Measurements from ENCODE around the gene MYO7A. TPM values are rescaled to one million over a fixed set of nuclear protein-coding genes. Genes with fewer than 3 reads are reported as not detected.

Gene MYO7A
- total RNA-seq, 2 experiments from 2014 or later = not detected

DNA sequence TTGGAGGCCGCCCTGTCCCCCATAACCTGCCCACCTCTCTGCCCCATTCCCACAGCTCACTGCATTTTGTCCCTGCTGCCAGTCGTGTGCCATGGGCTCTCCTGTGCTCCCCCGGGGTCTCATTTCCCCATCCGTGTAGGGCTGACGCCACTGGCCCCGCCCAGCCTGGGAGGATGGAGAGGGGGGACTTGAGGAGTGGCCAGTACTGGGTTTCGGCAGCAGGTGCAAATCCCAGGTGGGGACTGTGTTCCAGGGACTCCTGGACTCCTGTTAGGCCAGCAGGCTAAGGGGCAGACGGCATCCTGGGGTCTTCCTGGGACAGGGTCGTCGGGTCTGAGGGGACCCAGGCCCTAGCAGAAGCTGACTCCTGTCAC is 1.2 kb upstream of the MYO7A start:
- no peak for DNase-seq
- intact Hi-C loops (cut with micrococcal nuclease) = loop anchor here (1.0 to 5.0 kb wide), 5 partner anchors 61 to 492 kb away; partner anchors contain the start of gene PAK1
- CTCF ChIA-PET = interaction anchor here (0.6 to 5.4 kb wide), 40 partner anchors 8 to 467 kb away, joined by 3 to 87 read pairs (median 3); no protein-coding TSS in a partner anchor
- no peak overlapping the region for H3K4me3 Mint-ChIP-seq
- H3K36me3 Mint-ChIP-seq (ENCODE audit: low read depth) = no peaks in the 10 kb centered on the region
- no peaks in the 10 kb centered on the region for H3K9me3 Mint-ChIP-seq
- no peaks in the 10 kb centered on the region for H3K27me3 Mint-ChIP-seq (ENCODE audit: low read depth)
- no peak overlapping the region for H3K27ac Mint-ChIP-seq
- peaks cover 6% of the 10 kb centered on the region for H3K4me1 Mint-ChIP-seq (ENCODE audit: low read depth)

DNA sequence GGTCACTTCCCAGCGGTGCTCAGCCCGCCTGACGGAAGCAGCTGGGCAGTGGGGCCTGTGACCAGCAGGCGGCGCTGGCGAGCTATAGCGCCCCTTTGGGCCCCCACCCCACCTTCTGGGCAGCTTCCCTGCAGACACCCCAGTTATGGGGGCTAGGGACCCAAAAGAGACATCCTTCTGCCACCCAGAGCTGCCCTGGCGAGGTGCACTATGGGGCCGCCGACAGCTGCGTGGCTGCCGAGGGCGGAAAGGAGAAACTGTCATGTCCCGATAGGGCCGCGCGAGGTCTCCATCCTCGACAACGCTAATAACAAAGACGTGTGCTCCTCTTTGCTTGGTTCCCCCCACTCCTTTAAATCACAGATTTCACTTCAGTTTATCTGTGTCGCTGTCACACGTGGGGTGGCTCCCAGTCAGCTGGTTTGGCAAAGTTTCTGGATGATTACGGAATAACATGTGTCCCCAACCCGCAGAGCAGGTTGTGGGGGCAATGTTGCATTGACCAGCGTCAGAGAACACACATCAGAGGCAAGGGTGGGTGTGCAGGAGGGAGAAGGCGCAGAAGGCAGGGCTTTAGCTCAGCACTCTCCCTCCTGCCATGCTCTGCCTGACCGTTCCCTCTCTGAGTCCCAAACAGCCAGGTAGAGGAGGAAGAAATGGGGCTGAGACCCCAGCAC is 673 bp upstream of the MYO7A start:
- Mint-ChIP-seq H3K27ac (no peak overlapping the region), H3K4me3 (peak overlapping the region; percentile 59), H3K4me1 (ENCODE audit: low read depth) (peaks cover 6% of the 10 kb centered on the region), H3K9me3 (no peaks in the 10 kb centered on the region), H3K36me3 (ENCODE audit: low read depth) (no peaks in the 10 kb centered on the region), H3K27me3 (ENCODE audit: low read depth) (no peaks in the 10 kb centered on the region)
- CTCF ChIA-PET = interaction anchor here (0.6 to 5.4 kb wide), 41 partner anchors 9 to 982 kb away, joined by 3 to 87 read pairs (median 3); no protein-coding TSS in a partner anchor
- intact Hi-C loops (cut with micrococcal nuclease) = loop anchor here (1.0 to 5.0 kb wide), 5 partner anchors 61 to 492 kb away; partner anchors contain the start of gene PAK1
- DNase-seq = peak; percentile 64

GRCh38 chr11:77129069-77129841 is 1.2 kb downstream of the MYO7A start:
- H3K27me3 Mint-ChIP-seq (ENCODE audit: low read depth) = no peaks in the 10 kb centered on the region
- no peaks in the 10 kb centered on the region for H3K9me3 Mint-ChIP-seq
- H3K27ac Mint-ChIP-seq = no peak overlapping the region
- intact Hi-C loops (cut with micrococcal nuclease) = loop anchor here (5.0 kb wide), 1 partner anchor 343 kb away; the partner anchor contains the start of gene PAK1
- no peaks in the 10 kb centered on the region for H3K36me3 Mint-ChIP-seq (ENCODE audit: low read depth)
- peaks cover 6% of the 10 kb centered on the region for H3K4me1 Mint-ChIP-seq (ENCODE audit: low read depth)
- CTCF ChIA-PET = interaction anchor here (3.6 to 5.4 kb wide), 2 partner anchors 57 to 419 kb away, joined by 26 to 87 read pairs; no protein-coding TSS in a partner anchor
- H3K4me3 Mint-ChIP-seq = no peak overlapping the region
- no peak for DNase-seq

GRCh38 chr11:77129842-77130756 is 2.1 kb downstream of the MYO7A start:
- H3K4me3 Mint-ChIP-seq = no peak overlapping the region
- no peak for DNase-seq
- no peaks in the 10 kb centered on the region for H3K27me3 Mint-ChIP-seq (ENCODE audit: low read depth)
- intact Hi-C loops (cut with micrococcal nuclease) = loop anchor here (5.0 kb wide), 1 partner anchor 342 kb away; the partner anchor contains the start of gene PAK1
- H3K9me3 Mint-ChIP-seq = no peaks in the 10 kb centered on the region
- H3K4me1 Mint-ChIP-seq (ENCODE audit: low read depth) = peaks cover 6% of the 10 kb centered on the region
- no peak overlapping the region for H3K27ac Mint-ChIP-seq
- H3K36me3 Mint-ChIP-seq (ENCODE audit: low read depth) = no peaks in the 10 kb centered on the region
- CTCF ChIA-PET = interaction anchor here (3.6 to 5.4 kb wide), 2 partner anchors 56 to 418 kb away, joined by 26 to 87 read pairs; no protein-coding TSS in a partner anchor

DNA sequence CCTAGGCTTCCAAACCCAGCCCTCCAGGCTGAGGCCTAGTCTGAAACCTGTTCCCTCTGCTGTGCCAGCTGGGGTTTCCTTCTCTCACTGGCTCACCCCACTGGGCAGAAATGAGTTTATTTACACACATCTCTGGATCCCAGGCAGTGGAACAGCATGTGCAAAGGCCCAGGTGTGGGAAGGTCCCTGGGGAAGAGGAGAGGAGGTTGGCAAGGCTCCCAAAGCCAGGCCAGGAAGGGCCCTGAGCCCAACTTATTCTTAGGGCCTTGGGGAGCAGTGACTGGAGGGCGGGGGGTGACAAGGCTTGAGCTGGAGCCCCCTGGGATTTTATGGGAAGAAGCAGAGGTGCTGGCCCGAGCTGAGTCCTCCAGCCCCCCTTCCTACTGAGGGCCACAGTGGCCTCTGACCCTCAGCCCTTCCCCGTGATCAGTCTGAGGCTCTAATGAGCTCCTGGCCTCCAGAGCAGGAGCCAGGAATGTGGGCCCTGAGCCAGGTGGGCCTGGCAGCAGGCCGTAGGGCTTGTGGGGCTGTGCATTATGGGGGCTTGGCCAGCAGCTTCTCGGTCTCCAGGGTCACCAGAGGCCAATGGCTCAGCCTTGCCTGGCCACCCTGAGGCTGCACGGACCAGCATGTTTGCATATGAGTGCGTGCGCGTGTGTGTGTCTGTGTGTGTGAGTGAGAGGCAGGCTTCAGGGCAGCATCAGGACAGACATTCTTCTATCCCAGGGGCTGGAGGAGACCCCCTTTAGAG is 2.9 kb downstream of the MYO7A start:
- no peak for DNase-seq
- intact Hi-C loops (cut with micrococcal nuclease) = no loop called here
- CTCF ChIA-PET = interaction anchor here (0.5 to 5.4 kb wide), 3 partner anchors 56 to 415 kb away, joined by 3 to 87 read pairs (median 3); no protein-coding TSS in a partner anchor
- Mint-ChIP-seq H3K9me3 (no peaks in the 10 kb centered on the region), H3K4me1 (ENCODE audit: low read depth) (peaks cover 6% of the 10 kb centered on the region), H3K27me3 (ENCODE audit: low read depth) (no peaks in the 10 kb centered on the region), H3K27ac (no peak overlapping the region), H3K4me3 (no peak overlapping the region), H3K36me3 (ENCODE audit: low read depth) (no peaks in the 10 kb centered on the region)

- Mint-ChIP-seq H3K4me3 (no peak overlapping the region), H3K27me3 (ENCODE audit: low read depth) (no peaks in the 10 kb centered on the region), H3K9me3 (no peaks in the 10 kb centered on the region), H3K4me1 (ENCODE audit: low read depth) (peaks cover 6% of the 10 kb centered on the region), H3K27ac (no peak overlapping the region), H3K36me3 (ENCODE audit: low read depth) (no peaks in the 10 kb centered on the region)
- intact Hi-C loops (cut with micrococcal nuclease) = no loop called here
- CTCF ChIA-PET = interaction anchor here (5.4 kb wide), 1 partner anchor 55 kb away, joined by 87 read pairs; no protein-coding TSS in a partner anchor
- no peak for DNase-seq
Observed at GRCh38 chr11:77131560-77131959, 3.5 kb downstream of the MYO7A start.

DNA sequence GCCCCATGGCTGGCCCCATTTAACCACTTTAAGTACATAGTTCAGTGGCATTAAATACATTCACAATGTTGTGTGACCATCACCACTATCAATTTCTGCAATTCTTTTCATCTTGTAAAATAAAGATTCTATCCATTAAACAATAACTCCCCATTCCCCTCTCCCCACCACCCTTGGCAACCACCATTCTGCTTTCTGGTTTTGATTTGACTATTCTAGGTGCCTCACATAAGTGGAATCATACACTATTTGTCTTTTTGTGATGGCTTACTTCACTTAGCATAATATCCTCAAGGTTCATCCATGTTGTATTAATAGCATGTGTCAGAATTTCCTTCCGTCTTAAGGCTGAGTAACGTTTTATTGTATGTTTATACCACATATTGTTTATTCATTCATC is 7.0 kb downstream of the MYO7A start:
- Mint-ChIP-seq H3K27ac (no peak overlapping the region), H3K27me3 (ENCODE audit: low read depth) (peaks cover 17% of the 10 kb centered on the region), H3K4me1 (ENCODE audit: low read depth) (no peaks in the 10 kb centered on the region), H3K4me3 (no peak overlapping the region), H3K36me3 (ENCODE audit: low read depth) (no peaks in the 10 kb centered on the region), H3K9me3 (no peaks in the 10 kb centered on the region)
- intact Hi-C loops (cut with micrococcal nuclease) = no loop called here
- no peak for DNase-seq
- CTCF ChIA-PET = interaction anchor here (2.4 kb wide), 1 partner anchor 8 kb away, joined by 11 read pairs; no protein-coding TSS in a partner anchor

- no peak for DNase-seq
- H3K4me1 Mint-ChIP-seq (ENCODE audit: low read depth) = no peaks in the 10 kb centered on the region
- H3K9me3 Mint-ChIP-seq = no peaks in the 10 kb centered on the region
- H3K4me3 Mint-ChIP-seq = no peak overlapping the region
- H3K27me3 Mint-ChIP-seq (ENCODE audit: low read depth) = peaks cover 17% of the 10 kb centered on the region
- H3K36me3 Mint-ChIP-seq (ENCODE audit: low read depth) = no peaks in the 10 kb centered on the region
- intact Hi-C loops (cut with micrococcal nuclease) = no loop called here
- H3K27ac Mint-ChIP-seq = no peak overlapping the region
- CTCF ChIA-PET = interaction anchor here (2.4 kb wide), 1 partner anchor 9 kb away, joined by 11 read pairs; no protein-coding TSS in a partner anchor
Observed at GRCh38 chr11:77136074-77136473, 8.0 kb downstream of the MYO7A start.

DNA sequence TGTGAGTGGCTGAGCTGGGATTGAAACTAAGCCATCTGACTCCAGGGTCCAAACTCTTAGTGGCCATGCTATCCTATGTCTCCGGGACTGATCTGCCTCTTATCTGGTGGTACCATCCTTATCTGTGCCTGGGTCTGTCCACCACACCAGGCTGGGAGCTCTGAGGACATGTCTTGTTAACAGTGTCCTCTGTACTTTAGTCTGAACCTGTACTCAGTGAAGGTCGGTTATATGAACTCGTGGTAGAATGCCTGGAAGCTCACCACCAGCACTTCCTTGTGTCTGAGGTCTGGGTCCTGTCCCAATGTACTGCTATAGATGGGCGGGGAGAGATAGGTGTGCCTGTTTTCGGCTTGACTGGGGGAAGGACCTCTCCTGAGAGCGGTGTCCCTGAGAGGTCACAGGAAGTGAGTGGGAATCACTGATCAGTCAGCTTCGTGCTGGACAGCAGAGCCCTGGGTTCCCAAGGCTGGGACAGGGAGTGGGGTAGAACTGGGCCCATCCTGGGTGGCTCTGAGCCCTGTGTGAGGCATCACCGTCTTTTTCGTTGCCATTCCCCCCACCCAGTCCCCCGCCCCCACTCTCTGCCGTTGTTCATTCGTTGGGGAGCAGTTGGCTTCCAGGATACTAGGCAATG is 8.9 kb downstream of the MYO7A start:
- Mint-ChIP-seq H3K27ac (no peak overlapping the region), H3K4me1 (ENCODE audit: low read depth) (no peaks in the 10 kb centered on the region), H3K4me3 (no peak overlapping the region), H3K9me3 (no peaks in the 10 kb centered on the region), H3K36me3 (ENCODE audit: low read depth) (no peaks in the 10 kb centered on the region), H3K27me3 (ENCODE audit: low read depth) (peaks cover 17% of the 10 kb centered on the region)
- DNase-seq = no peak
- intact Hi-C loops (cut with micrococcal nuclease) = no loop called here
- CTCF ChIA-PET = interaction anchor here (0.5 to 2.4 kb wide), 2 partner anchors 10 to 310 kb away, joined by 3 to 11 read pairs; no protein-coding TSS in a partner anchor

DNA sequence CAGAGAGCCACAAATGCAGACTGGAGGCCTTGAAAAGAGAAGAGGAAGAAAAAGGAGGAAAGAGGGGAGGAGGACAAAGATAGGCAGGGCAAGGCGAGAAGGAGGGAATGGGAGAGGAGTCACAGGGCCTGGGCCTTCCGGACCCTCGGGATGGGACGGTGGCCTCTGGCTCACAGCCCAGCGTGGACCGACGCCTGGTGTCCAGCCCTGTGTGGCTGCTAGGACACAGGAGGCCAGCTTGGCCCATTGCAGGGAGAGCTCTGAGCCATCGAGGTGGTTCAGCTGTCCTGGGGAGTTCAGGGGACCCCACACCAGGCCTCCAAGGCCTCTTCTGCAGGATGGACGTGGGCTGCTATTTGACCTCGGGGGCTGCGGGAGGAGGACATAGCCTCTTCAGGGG is 9.4 kb downstream of the MYO7A start:
- H3K36me3 Mint-ChIP-seq (ENCODE audit: low read depth) = no peaks in the 10 kb centered on the region
- H3K4me3 Mint-ChIP-seq = no peak overlapping the region
- H3K27ac Mint-ChIP-seq = no peak overlapping the region
- no peak for DNase-seq
- no peaks in the 10 kb centered on the region for H3K9me3 Mint-ChIP-seq
- H3K27me3 Mint-ChIP-seq (ENCODE audit: low read depth) = peaks cover 17% of the 10 kb centered on the region
- intact Hi-C loops (cut with micrococcal nuclease) = no loop called here
- H3K4me1 Mint-ChIP-seq (ENCODE audit: low read depth) = no peaks in the 10 kb centered on the region
- CTCF ChIA-PET = interaction anchor here (0.5 to 2.4 kb wide), 2 partner anchors 10 to 310 kb away, joined by 3 to 11 read pairs; no protein-coding TSS in a partner anchor

All from activated naive CD4-positive, alpha-beta T cell treated with anti-CD3 and anti-CD28 coated beads for 36 hours (primary cell).